D341Med (cell line): Measurements from ENCODE around the gene ADSS1.

Source experiments
- DNase-seq: peaks from one replicate; pipeline ENCODE4 v3.0.0; 2012; ENCODE audit warnings: low spot score

ADSS1 gene

GRCh38 chr14:104700225-104700651, 23.8 kb upstream of the ADSS1 start:
- no peak for DNase-seq

- DNase-seq, result no peak
Observed at GRCh38 chr14:104700747-104701217, 23.2 kb upstream of the ADSS1 start.

- no peak for DNase-seq
Observed at GRCh38 chr14:104701383-104702076, 22.5 kb upstream of the ADSS1 start.

GRCh38 chr14:104702106-104702505, 21.9 kb upstream of the ADSS1 start:
- DNase-seq, result peak; percentile 66

- DNase-seq, result no peak
Observed at GRCh38 chr14:104702673-104703072, 21.4 kb upstream of the ADSS1 start.

- no peak for DNase-seq
Observed at GRCh38 chr14:104703269-104703668, 20.8 kb upstream of the ADSS1 start.

- DNase-seq, result no peak
Observed at GRCh38 chr14:104704252-104704651, 19.8 kb upstream of the ADSS1 start.

GRCh38 chr14:104705340-104706047, 18.5 kb upstream of the ADSS1 start:
- no peak for DNase-seq

- DNase-seq, result no peak
Observed at GRCh38 chr14:104706733-104707607, 17.1 kb upstream of the ADSS1 start.

GRCh38 chr14:104707608-104708595, 16.1 kb upstream of the ADSS1 start:
- DNase-seq, result no peak

- peak; percentile 91 for DNase-seq
Observed at GRCh38 chr14:104708606-104709268, 15.3 kb upstream of the ADSS1 start.

GRCh38 chr14:104709387-104710039, 14.5 kb upstream of the ADSS1 start:
- DNase-seq, result no peak

GRCh38 chr14:104710071-104710735, 13.8 kb upstream of the ADSS1 start:
- DNase-seq, result no peak

- no peak for DNase-seq
Observed at GRCh38 chr14:104712881-104713734, 10.9 kb upstream of the ADSS1 start.

GRCh38 chr14:104714066-104714465, 10.0 kb upstream of the ADSS1 start:
- no peak for DNase-seq

- DNase-seq, result no peak
Observed at GRCh38 chr14:104714681-104715080, 9.3 kb upstream of the ADSS1 start.

- no peak for DNase-seq
Observed at GRCh38 chr14:104715416-104715815, 8.6 kb upstream of the ADSS1 start.

- no peak for DNase-seq
Observed at GRCh38 chr14:104715871-104716270, 8.2 kb upstream of the ADSS1 start.

GRCh38 chr14:104717137-104717536, 6.9 kb upstream of the ADSS1 start:
- no peak for DNase-seq
